ENCODE data around the gene USP53. TPM values are rescaled to one million over a fixed set of nuclear protein-coding genes. Genes with fewer than 3 reads are reported as not detected.

The USP53 gene
- total RNA-seq, 1 experiment from 2014 or later, result 31.0 TPM

DNA sequence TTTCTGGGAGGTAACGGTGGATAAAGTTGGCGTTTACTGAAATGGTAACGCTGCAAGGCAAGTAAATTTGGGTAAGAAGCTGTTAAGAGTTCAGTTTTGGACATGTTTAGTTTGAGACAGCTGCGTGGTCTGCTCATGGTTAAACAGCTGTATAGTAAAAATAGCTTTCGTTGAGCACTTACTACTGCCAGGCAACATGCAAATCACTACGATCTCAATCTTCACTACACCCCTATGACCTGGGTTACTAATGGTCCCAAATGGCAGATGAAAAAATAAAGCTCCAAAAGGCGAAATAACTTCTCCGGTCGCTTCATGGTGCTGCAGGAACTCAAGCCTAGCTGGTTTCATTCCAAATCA, 87.2 kb downstream of the USP53 start:
- no peaks in the 10 kb centered on the region for H3K9me3 Mint-ChIP-seq (ENCODE audit: low read depth, unreplicated experiment)
- BruUV-seq (replicated peaks), result TSS peak; percentile 77
- peak overlapping the region; percentile 92 for H3K27ac Mint-ChIP-seq (ENCODE audit: unreplicated experiment)
- peaks cover 25% of the 10 kb centered on the region for H3K4me1 Mint-ChIP-seq (ENCODE audit: low read depth, unreplicated experiment)
- DNase-seq, result no peak
- TF ChIP-seq, protein P1, sequence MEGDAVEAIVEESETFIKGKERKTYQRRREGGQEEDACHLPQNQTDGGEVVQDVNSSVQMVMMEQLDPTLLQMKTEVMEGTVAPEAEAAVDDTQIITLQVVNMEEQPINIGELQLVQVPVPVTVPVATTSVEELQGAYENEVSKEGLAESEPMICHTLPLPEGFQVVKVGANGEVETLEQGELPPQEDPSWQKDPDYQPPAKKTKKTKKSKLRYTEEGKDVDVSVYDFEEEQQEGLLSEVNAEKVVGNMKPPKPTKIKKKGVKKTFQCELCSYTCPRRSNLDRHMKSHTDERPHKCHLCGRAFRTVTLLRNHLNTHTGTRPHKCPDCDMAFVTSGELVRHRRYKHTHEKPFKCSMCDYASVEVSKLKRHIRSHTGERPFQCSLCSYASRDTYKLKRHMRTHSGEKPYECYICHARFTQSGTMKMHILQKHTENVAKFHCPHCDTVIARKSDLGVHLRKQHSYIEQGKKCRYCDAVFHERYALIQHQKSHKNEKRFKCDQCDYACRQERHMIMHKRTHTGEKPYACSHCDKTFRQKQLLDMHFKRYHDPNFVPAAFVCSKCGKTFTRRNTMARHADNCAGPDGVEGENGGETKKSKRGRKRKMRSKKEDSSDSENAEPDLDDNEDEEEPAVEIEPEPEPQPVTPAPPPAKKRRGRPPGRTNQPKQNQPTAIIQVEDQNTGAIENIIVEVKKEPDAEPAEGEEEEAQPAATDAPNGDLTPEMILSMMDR (IDR thresholded peaks at IDR 0.05; ENCODE audit: unreplicated experiment), result no peak
- no peaks in the 10 kb centered on the region for H3K27me3 Mint-ChIP-seq (ENCODE audit: unreplicated experiment)
- peaks cover 33% of the 10 kb centered on the region for H3K36me3 Mint-ChIP-seq (ENCODE audit: insufficient read depth, unreplicated experiment)
- CTCF ChIA-PET, result interaction anchor here (1.0 kb wide), 1 partner anchor 11 kb away, joined by 3 read pairs; no protein-coding TSS in a partner anchor
- intact Hi-C loops (cut with micrococcal nuclease; ENCODE audit: unreplicated experiment), result loop anchor here (5.0 kb wide), 1 partner anchor 317 kb away; no protein-coding TSS in a partner anchor
- H3K4me3 Mint-ChIP-seq (ENCODE audit: low read depth, unreplicated experiment), result peak overlapping the region; percentile 100

DNA sequence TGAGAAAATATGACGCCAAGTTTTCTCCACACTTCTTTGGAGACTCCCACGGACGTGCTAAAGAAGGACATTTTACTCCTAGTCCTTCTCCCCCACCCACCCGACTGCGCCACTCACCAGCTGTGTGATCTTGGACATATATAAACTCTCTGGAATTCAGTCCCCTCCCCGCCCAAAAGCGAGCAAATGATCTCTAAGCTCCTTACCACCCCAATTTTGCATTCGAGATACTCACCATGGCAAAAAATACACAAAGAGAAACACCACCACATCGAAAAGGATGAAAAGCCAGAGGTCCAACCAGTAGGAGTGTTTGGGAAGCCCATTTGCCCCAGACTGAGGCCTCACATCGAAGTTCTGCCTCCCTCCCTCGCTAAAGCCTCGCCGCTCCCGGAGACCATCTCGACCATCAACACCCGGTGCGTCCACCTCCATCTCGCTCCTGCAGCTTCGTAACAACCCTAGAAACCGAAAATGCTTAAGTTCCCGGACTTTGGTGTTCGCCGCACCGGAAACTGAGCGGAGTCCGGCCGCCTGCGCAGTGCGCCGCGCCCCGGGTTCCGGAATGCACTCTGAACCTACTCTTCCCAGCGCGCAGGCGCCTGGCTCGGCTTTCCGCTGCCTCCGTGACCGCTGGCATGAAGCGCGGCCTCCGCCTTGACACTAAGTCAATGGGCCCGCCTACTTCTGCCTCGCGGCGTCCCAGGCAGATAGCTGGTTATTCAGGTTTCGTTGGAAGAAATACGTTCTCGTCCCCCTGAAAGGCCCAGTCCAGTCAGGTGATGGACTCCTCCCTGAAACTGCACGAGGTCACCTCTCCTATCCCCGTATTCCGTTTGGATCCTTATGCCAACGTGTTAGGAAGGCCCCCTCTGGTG, 87.8 kb downstream of the USP53 start:
- intact Hi-C loops (cut with micrococcal nuclease; ENCODE audit: unreplicated experiment), result loop anchor here (5.0 kb wide), 1 partner anchor 318 kb away; no protein-coding TSS in a partner anchor
- BruUV-seq (replicated peaks), result no TSS peak
- TF ChIP-seq, protein P1 (IDR thresholded peaks at IDR 0.05; ENCODE audit: unreplicated experiment), result no peak
- H3K4me3 Mint-ChIP-seq (ENCODE audit: low read depth, unreplicated experiment), result peak overlapping the region; percentile 100
- no peaks in the 10 kb centered on the region for H3K27me3 Mint-ChIP-seq (ENCODE audit: unreplicated experiment)
- H3K36me3 Mint-ChIP-seq (ENCODE audit: insufficient read depth, unreplicated experiment), result peaks cover 33% of the 10 kb centered on the region
- peak overlapping the region; percentile 92 for H3K27ac Mint-ChIP-seq (ENCODE audit: unreplicated experiment)
- no peaks in the 10 kb centered on the region for H3K9me3 Mint-ChIP-seq (ENCODE audit: low read depth, unreplicated experiment)
- peaks cover 25% of the 10 kb centered on the region for H3K4me1 Mint-ChIP-seq (ENCODE audit: low read depth, unreplicated experiment)
- CTCF ChIA-PET, result no interaction called here
- peak; percentile 90 for DNase-seq

DNA sequence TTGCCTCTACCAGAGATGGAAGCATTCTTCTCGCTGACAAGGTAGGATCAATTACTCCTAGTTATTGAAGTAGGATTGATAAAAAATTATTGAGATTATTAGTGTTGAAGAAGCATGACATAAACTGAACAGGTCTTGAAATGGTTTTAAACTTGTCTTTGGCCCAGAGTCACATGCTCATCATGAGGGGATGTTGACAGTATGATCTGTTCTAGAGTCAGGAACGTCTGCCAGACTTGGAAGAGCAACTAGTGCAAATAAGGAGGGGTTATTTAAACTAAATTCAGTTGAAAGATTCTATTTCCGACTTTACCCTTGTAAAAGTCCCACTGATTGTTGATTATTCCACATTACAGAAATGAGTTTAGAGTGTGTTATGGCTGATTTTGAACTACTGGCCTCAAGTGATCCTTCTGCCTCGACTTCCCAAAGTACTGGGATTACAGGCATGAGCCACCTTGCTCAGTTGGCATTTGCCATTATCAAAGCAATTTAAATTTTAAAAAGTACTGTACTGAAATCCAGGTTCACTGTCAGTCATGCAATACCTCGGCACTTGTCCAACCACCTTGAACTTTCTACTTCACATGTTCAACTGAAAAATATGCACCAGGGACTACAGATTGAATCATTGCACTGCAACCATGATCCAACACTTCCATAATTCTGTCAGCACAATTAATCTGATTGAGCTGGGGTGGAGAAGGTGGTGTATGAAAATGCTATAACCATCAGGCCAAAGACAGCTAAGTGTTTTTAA, 89.7 kb downstream of the USP53 start:
- TF ChIP-seq, protein P1 (IDR thresholded peaks at IDR 0.05; ENCODE audit: unreplicated experiment), result no peak
- BruUV-seq (replicated peaks), result no TSS peak
- DNase-seq, result no peak

DNA sequence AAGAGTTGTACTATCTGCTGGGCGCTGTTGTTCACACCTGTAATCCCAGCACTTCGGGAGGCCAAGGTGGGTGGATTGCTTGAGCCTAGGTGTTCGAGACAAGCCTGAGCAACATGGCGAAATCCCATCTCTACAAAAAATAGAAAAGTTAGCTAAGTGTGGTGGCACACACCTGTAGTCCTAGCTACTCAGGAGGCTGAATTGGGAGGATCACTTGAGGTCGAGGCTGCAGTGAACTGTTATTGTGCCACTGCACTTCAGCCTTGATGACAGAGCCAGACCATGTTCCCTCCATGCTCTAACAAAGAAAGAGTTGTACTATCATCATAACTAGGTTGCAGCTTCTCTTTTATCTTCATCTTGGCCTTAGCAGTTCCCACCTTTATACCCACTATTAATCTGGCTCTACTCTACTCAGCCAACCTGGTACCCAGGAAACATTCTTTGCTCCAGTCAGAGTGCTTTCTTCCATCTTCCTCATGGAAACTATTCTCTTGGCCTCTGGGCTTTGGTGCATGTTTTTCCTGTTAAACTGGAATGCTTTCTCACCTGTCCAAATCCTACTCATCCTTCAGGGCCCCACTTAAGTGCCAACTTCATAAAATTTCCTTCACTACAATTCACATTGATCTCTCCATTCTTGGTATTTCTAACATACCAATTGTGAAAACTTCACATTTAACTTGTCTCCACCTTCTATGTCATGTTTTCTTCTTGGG, 91.2 kb downstream of the USP53 start:
- CTCF ChIA-PET, result no interaction called here
- DNase-seq, result no peak
- H3K27ac Mint-ChIP-seq (ENCODE audit: unreplicated experiment), result no peak overlapping the region
- no peak overlapping the region for H3K4me3 Mint-ChIP-seq (ENCODE audit: low read depth, unreplicated experiment)
- intact Hi-C loops (cut with micrococcal nuclease; ENCODE audit: unreplicated experiment), result loop anchor here (5.0 kb wide), 1 partner anchor 321 kb away; no protein-coding TSS in a partner anchor
- peaks cover 21% of the 10 kb centered on the region for H3K36me3 Mint-ChIP-seq (ENCODE audit: insufficient read depth, unreplicated experiment)
- TF ChIP-seq, protein P1 (IDR thresholded peaks at IDR 0.05; ENCODE audit: unreplicated experiment), result no peak
- H3K27me3 Mint-ChIP-seq (ENCODE audit: unreplicated experiment), result no peaks in the 10 kb centered on the region
- peaks cover 19% of the 10 kb centered on the region for H3K4me1 Mint-ChIP-seq (ENCODE audit: low read depth, unreplicated experiment)
- no TSS peak for BruUV-seq (replicated peaks)
- no peaks in the 10 kb centered on the region for H3K9me3 Mint-ChIP-seq (ENCODE audit: low read depth, unreplicated experiment)

More for the DNA sequence above, 89.7 kb downstream of the USP53 start:
- peaks cover 22% of the 10 kb centered on the region for H3K36me3 Mint-ChIP-seq (ENCODE audit: insufficient read depth, unreplicated experiment)
- CTCF ChIA-PET, result no interaction called here
- H3K4me3 Mint-ChIP-seq (ENCODE audit: low read depth, unreplicated experiment), result no peak overlapping the region
- no peak overlapping the region for H3K27ac Mint-ChIP-seq (ENCODE audit: unreplicated experiment)
- H3K4me1 Mint-ChIP-seq (ENCODE audit: low read depth, unreplicated experiment), result peaks cover 25% of the 10 kb centered on the region
- no peaks in the 10 kb centered on the region for H3K9me3 Mint-ChIP-seq (ENCODE audit: low read depth, unreplicated experiment)
- H3K27me3 Mint-ChIP-seq (ENCODE audit: unreplicated experiment), result no peaks in the 10 kb centered on the region
- intact Hi-C loops (cut with micrococcal nuclease; ENCODE audit: unreplicated experiment), result loop anchor here (5.0 kb wide), 1 partner anchor 320 kb away; no protein-coding TSS in a partner anchor
